ENCODE measurements around the gene THTPA. TPM values are rescaled to one million over a fixed set of nuclear protein-coding genes. Genes with fewer than 3 reads are reported as not detected.

Gene THTPA
- total RNA-seq, 1 experiment from 2014 or later, result 12.3 TPM

DNA sequence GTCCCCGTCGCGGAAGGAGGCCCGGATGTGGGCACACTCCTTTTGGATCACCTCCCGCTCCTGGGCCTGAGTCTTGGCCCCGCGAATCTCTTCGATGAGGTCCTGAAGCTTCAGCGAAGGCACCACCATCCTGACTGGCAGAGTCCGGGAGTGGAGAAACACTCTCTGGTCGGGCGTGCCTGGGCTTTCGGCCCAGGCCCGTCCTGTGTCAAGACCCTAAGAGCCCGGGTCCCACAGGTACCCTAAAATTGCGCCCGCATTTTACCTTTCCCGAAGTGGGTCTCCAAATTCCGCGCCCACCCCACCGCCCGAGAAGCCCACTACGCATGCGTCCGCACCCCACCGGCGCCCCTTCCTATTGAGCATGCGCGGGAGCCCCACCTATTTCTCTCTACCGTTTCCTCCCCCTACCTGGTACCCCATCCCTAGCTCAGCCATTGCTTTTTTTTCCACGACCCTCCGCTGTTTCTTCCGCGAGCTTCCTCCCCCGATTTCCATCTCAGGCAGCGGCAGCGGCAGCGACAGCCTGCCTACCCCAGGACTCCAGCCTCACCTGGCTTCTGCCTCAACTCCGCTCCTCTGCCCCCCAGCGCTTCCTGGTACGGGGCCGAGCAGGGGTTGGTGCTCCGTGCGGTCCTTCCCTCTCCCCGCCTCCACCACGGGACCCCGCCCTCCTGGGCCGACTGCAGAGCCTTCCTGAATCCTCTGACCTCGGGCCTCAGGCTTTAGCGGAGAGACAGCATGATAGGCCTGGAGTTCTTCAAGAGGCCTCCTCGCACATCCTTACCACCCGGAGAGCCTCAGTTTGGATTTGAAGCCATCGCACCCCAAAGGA, 11.3 kb downstream of the THTPA start, which contains the start of gene AP1G2:
TSS of gene AP1G2 (minus strand) at position 606 of the 835 bp plus-strand sequence. CDS start at position 129, 477 bp downstream.
- peak within 1 kb of the TSS; percentile 59 for H3K4me3 ChIP-seq (ENCODE audit: low read depth, low read length, poor library complexity, severe bottlenecking)
- no peaks in the 10 kb centered on the region for H3K36me3 ChIP-seq (ENCODE audit: insufficient read depth, low read length, poor library complexity, severe bottlenecking)
- intact Hi-C loops (cut with micrococcal nuclease; ENCODE audit: unreplicated experiment), result no loop called here
- ChIA-PET POLR2A (ENCODE audit: low non-redundant PET) (no interaction called here), CTCF (interaction anchor here (0.6 kb wide), 1 partner anchor 343 kb away, joined by 3 read pairs; no protein-coding TSS in a partner anchor)
- H3K9me3 ChIP-seq (ENCODE audit: low read depth, low read length, poor library complexity, severe bottlenecking), result no peaks in the 10 kb centered on the region
- no TSS peak for BruUV-seq (replicated peaks)
- DNase-seq (ENCODE audit: low spot score), result peak; percentile 57
- peaks cover 14% of the 10 kb centered on the region for H3K4me1 ChIP-seq (ENCODE audit: insufficient read depth, low read length, poor library complexity, severe bottlenecking)
- no peaks in the 10 kb centered on the region for H3K27me3 ChIP-seq (replicated peaks; ENCODE audit: insufficient read depth, low read depth, low read length, poor library complexity)
- peak within 1 kb of the TSS; percentile 60 for H3K27ac ChIP-seq (ENCODE audit: low read depth, low read length, poor library complexity, severe bottlenecking)
- TF ChIP-seq EZH2 (IDR thresholded peaks at IDR 0.05; ENCODE audit: borderline replicate concordance, low read depth, low read length, poor library complexity, severe bottlenecking), result no peak
- TF ChIP-seq, protein P1, sequence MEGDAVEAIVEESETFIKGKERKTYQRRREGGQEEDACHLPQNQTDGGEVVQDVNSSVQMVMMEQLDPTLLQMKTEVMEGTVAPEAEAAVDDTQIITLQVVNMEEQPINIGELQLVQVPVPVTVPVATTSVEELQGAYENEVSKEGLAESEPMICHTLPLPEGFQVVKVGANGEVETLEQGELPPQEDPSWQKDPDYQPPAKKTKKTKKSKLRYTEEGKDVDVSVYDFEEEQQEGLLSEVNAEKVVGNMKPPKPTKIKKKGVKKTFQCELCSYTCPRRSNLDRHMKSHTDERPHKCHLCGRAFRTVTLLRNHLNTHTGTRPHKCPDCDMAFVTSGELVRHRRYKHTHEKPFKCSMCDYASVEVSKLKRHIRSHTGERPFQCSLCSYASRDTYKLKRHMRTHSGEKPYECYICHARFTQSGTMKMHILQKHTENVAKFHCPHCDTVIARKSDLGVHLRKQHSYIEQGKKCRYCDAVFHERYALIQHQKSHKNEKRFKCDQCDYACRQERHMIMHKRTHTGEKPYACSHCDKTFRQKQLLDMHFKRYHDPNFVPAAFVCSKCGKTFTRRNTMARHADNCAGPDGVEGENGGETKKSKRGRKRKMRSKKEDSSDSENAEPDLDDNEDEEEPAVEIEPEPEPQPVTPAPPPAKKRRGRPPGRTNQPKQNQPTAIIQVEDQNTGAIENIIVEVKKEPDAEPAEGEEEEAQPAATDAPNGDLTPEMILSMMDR (conservative IDR thresholded peaks at IDR 0.05; ENCODE audit: low read depth, low read length), result no peak

GRCh38 chr14:23568021-23568599, 12.0 kb downstream of the THTPA start:
- POLR2A ChIA-PET (ENCODE audit: low non-redundant PET), result no interaction called here

GRCh38 chr14:23568600-23569331, 12.7 kb downstream of the THTPA start:
- Histone ChIP-seq H3K27ac (ENCODE audit: low read depth, low read length, poor library complexity, severe bottlenecking) (no peak overlapping the region), H3K4me3 (ENCODE audit: low read depth, low read length, poor library complexity, severe bottlenecking) (no peak overlapping the region), H3K4me1 (ENCODE audit: insufficient read depth, low read length, poor library complexity, severe bottlenecking) (peaks cover 14% of the 10 kb centered on the region), H3K9me3 (ENCODE audit: low read depth, low read length, poor library complexity, severe bottlenecking) (no peaks in the 10 kb centered on the region), H3K27me3 (replicated peaks; ENCODE audit: insufficient read depth, low read depth, low read length, poor library complexity) (no peaks in the 10 kb centered on the region), H3K36me3 (ENCODE audit: insufficient read depth, low read length, poor library complexity, severe bottlenecking) (no peaks in the 10 kb centered on the region)
- ChIA-PET POLR2A (ENCODE audit: low non-redundant PET) (no interaction called here), CTCF (interaction anchor here (0.5 kb wide), 1 partner anchor 97 kb away, joined by 4 read pairs; no protein-coding TSS in a partner anchor)
- intact Hi-C loops (cut with micrococcal nuclease; ENCODE audit: unreplicated experiment), result no loop called here
- TF ChIP-seq EZH2 (IDR thresholded peaks at IDR 0.05; ENCODE audit: borderline replicate concordance, low read depth, low read length, poor library complexity, severe bottlenecking), result no peak
- TF ChIP-seq, protein P1 (conservative IDR thresholded peaks at IDR 0.05; ENCODE audit: low read depth, low read length), result peak; percentile 61
- BruUV-seq (replicated peaks), result no TSS peak
- peak; percentile 66 for DNase-seq (ENCODE audit: low spot score)

More at GRCh38 chr14:23568021-23568599, 12.0 kb downstream of the THTPA start:
- Histone ChIP-seq H3K4me1 (ENCODE audit: insufficient read depth, low read length, poor library complexity, severe bottlenecking) (peaks cover 14% of the 10 kb centered on the region), H3K27me3 (replicated peaks; ENCODE audit: insufficient read depth, low read depth, low read length, poor library complexity) (no peaks in the 10 kb centered on the region), H3K27ac (ENCODE audit: low read depth, low read length, poor library complexity, severe bottlenecking) (no peak overlapping the region), H3K36me3 (ENCODE audit: insufficient read depth, low read length, poor library complexity, severe bottlenecking) (no peaks in the 10 kb centered on the region), H3K4me3 (ENCODE audit: low read depth, low read length, poor library complexity, severe bottlenecking) (peak overlapping the region; percentile 59), H3K9me3 (ENCODE audit: low read depth, low read length, poor library complexity, severe bottlenecking) (no peaks in the 10 kb centered on the region)
- no TSS peak for BruUV-seq (replicated peaks)
- intact Hi-C loops (cut with micrococcal nuclease; ENCODE audit: unreplicated experiment), result no loop called here
- no peak for TF ChIP-seq EZH2 (IDR thresholded peaks at IDR 0.05; ENCODE audit: borderline replicate concordance, low read depth, low read length, poor library complexity, severe bottlenecking)
- TF ChIP-seq, protein P1 (conservative IDR thresholded peaks at IDR 0.05; ENCODE audit: low read depth, low read length), result no peak
- no peak for DNase-seq (ENCODE audit: low spot score)
- CTCF ChIA-PET, result interaction anchor here (0.5 kb wide), 1 partner anchor 98 kb away, joined by 4 read pairs; no protein-coding TSS in a partner anchor
